Stimulated activated CD4-positive, alpha-beta T cell treated with anti-CD3 and anti-CD28 coated beads, Interleukin-12 subunit alpha, Interleukin-12 subunit beta, amount 100 ng/mL, for 48 hours (primary cell): Measurements from ENCODE around the gene AJM1.
A peak's percentile ranks its signal among the peaks of the same experiment; 100 is the strongest.

Source experiments
- DNase-seq, 3 donors: peaks; one replicate each; pipeline ENCODE4 v3.0.0-alpha.2; 2020; ENCODE audit warnings: low read depth in 2 of 3, low spot score in 1 of 3

The AJM1 gene

GRCh38 chr9:136807281-136808074, 34.8 kb upstream of the AJM1 start, which contains the start of gene RABL6:
TSS of gene RABL6 (plus strand) at chr9:136807948. CDS start at chr9:136808197, 249 bp downstream.
- DNase-seq: peak; percentile 67 to 77 (median 72)

- DNase-seq: peak in 1 of 3 donors; percentile 21
Observed at GRCh38 chr9:136808075-136808805, 34.0 kb upstream of the AJM1 start.

GRCh38 chr9:136808806-136809158, 33.5 kb upstream of the AJM1 start:
- no peak for DNase-seq

GRCh38 chr9:136814725-136815421, 27.4 kb upstream of the AJM1 start:
- no peak for DNase-seq

GRCh38 chr9:136815422-136815782, 26.9 kb upstream of the AJM1 start:
- DNase-seq: no peak

- DNase-seq: no peak
Observed at GRCh38 chr9:136820971-136821825, 21.1 kb upstream of the AJM1 start.

GRCh38 chr9:136821826-136822544, 20.3 kb upstream of the AJM1 start:
- DNase-seq: no peak

- DNase-seq: no peak
Observed at GRCh38 chr9:136823136-136824046, 18.9 kb upstream of the AJM1 start.

- no peak for DNase-seq
Observed at GRCh38 chr9:136824496-136825225, 17.6 kb upstream of the AJM1 start.

GRCh38 chr9:136825295-136826187, 16.7 kb upstream of the AJM1 start:
- no peak for DNase-seq

GRCh38 chr9:136826188-136826541, 16.1 kb upstream of the AJM1 start:
- no peak for DNase-seq

GRCh38 chr9:136826703-136827582, 15.3 kb upstream of the AJM1 start:
- DNase-seq: no peak

- DNase-seq: no peak
Observed at GRCh38 chr9:136827794-136828473, 14.3 kb upstream of the AJM1 start.

GRCh38 chr9:136828474-136829140, 13.7 kb upstream of the AJM1 start:
- no peak for DNase-seq

- DNase-seq: no peak
Observed at GRCh38 chr9:136829412-136829811, 12.9 kb upstream of the AJM1 start.
